ENCODE measurements around the gene PDE1C.
"Not testable (repeated sequence)": the region's sequence is repeated elsewhere in the genome, so short reads cannot be mapped to it uniquely, and the experiment has no call there.

Gene PDE1C

DNA sequence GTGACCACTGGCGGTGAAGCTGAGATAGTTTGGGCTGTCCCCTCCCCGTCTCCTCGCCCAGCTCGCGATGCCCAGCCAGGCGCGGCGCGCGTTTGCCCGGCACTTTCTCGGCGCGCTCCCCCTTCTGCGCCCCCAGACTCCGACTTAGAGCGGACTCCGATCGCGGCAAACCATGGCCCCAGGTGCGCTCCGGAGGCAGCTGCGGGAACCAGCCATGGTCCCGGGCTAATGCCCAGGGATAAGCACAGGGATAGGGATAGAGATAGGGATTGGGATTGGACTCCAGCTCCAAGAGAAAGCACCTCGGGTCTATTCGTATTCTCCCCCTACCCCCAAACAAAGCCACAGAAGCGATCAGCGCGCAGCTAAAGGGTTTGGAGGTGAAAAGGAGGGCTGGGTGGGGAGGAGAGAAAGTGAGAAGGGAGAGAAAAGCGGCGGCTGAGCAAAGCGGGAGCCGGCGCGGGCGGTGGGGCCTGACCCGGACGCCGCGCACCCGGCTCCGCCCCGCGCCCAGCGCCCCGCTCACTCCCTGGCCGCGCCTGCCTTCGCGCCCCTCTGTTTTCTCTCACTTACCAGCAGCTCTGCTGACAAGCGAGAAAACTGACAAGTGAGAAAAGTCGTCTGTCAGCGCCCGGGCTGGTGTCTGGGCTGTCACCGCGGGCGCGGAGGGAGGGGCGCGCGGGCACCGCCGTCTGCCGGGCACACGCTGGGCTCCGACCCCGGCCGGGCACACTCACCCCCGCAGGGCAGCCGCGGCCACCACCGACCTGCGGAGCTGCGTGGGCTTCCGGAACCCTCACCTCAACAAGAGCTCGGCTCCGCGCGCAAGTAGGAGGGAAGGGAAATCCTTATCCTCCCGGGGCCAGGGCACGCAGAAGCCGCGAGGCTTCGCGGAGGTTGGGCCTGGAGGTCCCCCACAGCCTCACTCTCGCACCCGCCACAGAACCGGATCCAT is at the start of gene PDE1C:
Gene PDE1C, minus strand, starts transcription at position 2 of the 955 bp plus-strand sequence.
- peak; percentile 24 for DNase-seq

DNA sequence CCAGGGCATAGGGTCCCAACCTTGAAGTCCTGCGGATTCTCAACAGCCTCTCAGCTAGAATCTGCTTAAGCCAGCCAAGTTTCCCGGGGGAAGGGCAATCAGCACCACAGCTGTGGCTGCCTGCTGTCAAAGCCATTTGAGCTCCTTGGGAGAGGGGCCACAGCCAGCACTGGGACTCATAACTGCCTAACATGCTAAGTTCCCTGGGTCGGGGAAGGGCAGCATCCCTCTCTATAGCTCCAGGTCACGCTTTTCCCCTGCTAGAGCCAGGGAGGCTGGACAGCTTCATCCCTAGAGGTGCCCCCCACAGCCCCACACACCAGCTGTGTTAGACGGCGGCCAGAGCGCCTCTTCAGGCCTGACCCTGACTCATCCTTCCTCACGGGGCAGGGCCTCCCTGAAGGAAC is 49.6 kb upstream of the PDE1C start:
- no peak for DNase-seq

- no peak for DNase-seq
These were observed 47.6 kb upstream of the PDE1C start for GRCh38 chr7:32117837-32118236.

DNA sequence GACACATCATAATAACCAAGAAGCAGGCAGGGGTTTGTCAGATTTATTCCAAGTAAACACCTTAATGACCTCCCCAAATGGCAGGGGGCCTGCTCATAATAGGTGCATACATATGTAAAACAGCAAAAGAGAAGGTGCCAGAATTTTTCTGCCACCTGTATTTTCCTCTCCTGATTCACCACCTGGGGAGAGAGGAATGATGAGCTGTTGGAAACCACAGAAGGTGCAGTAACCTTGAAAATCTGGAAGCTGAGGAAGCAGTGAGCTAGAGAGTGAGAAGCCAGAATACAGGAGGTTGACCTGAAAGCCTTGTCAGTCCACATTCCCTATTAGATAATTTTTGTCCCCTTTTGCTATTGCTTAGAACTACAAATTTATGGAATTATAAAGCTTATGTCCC is 46.2 kb upstream of the PDE1C start:
- no peak for DNase-seq

- no peak for DNase-seq
These were observed 45.6 kb upstream of the PDE1C start for GRCh38 chr7:32115831-32116230.

GRCh38 chr7:32108651-32109050 is 38.4 kb upstream of the PDE1C start:
- DNase-seq, result no peak

DNA sequence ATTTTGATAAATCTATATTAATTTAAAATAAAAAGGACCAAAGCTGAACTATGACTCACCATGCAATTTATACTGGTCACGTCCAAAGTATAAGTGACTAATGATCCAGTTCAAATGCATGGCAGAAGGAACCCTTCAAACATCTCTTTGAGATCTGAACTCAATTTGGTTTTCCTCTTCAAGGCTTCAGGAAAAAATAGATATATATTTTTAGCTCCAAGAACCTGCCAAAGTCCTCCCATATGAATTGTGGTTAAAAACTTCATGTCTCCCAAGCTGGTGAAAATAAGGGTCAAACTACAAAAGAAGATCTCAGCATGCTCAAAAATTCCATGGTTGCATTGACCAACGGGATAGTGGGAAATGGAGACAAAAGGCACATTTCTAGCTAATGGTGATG is 34.6 kb upstream of the PDE1C start:
- no peak for DNase-seq

- no peak for DNase-seq
These were observed 33.2 kb upstream of the PDE1C start for GRCh38 chr7:32103361-32103760.

DNA sequence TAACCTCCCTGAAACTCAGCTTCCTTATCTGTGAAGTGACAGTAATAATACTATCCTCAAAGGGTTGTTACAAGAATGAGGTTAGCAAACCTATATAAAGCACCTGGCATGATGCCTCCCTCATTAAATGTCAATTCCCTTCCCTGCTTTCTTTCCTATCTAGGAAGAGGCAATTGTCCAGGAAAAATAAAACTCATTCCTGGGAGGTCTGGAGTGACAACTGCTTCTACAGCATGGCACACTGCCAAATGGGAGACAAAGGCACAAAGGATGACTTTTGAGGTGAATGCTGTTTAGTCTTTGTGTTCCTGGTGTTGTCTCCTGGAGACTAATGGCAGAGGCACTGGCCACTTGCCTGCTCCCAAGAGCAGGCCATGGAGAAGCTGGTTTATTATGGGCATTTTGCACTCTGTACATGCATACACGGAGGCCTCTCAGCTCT is 32.2 kb upstream of the PDE1C start:
- no peak for DNase-seq

DNA sequence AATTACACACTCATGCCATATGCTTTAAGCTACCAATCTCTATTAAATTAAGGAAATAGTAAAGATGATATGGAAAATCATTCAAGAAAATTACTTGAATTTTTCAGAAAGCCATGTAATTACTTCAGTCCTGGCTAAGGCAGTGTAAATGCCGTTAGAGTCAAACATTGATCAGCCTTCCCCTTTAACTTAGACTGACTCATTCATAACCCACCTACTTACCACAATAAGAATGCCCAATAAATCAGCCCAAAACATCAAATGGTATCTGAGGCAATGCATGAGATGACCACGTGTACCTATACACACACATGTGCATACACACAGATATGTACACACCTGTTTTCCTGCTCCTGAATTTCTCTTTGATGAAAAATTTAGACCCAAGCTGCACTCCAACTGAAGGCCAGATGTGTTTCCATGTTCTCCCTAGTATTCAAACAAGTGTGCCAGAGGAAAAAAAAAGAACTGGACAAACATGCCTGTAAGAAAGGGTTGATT is 30.2 kb upstream of the PDE1C start:
- DNase-seq, result no peak

GRCh38 chr7:32094516-32094915 is 24.3 kb upstream of the PDE1C start:
- DNase-seq, result no peak

- no peak for DNase-seq
These were observed 23.5 kb upstream of the PDE1C start for GRCh38 chr7:32093415-32094408.

DNA sequence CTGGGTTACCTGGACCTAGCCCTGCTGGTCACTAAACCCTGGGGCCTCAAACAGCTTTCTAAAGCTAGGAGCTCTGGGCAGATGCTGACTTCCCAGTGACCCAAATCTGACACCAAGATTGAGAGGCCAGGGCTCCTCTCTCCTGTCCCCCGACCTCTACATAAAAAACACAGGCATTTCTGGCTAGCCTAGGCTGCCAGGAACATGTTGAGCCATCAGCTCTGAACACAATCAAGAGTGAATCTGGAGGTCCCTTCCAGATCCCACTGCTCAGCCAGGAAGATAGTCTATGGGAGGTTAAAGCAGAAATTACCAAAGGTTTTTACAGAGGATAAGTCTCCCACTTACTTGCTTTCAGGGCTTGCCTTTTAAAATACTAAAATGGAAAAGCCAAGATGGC is 22.1 kb upstream of the PDE1C start:
- no peak for DNase-seq

GRCh38 chr7:32091608-32092210 is 21.5 kb upstream of the PDE1C start:
- no peak for DNase-seq

DNA sequence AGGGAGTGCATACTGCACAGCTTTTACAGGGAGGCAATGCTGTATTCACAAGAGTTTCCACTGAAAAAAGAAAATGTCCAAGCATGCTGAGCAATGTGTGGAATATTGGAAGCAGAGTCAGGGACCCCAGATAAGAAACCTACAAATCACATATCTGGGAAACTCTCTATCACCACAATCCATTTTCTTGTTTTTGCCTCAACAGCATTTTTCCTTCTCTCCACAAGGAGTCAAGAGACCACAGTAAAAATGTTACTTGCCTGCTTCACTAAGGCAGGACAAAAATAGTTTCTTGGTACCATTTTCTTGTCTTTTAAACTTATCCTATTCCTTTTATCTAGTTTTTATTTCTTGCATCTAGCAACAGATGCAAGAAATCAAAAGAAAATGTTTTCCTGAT is 19.5 kb upstream of the PDE1C start:
- no peak for DNase-seq

DNA sequence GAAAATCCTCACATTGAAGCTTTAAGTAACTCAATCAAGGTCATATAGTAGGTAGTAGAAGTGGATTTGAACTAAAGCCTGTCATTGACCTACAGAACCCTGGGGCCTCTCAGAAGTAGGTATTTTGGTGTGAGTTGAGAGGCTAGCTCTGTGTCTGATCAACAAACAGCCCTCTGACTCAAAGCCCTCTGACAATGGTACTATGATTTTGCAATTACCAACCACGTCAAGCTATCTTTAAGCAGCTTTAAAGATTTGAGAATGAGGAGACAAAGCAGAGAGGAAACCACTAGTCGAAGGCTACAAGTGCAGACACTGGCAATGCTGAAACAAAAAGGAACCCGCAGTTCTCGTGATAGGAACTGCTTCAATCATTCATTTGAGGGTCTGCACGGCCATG is 19.0 kb upstream of the PDE1C start:
- DNase-seq, result no peak

- no peak for DNase-seq
These were observed 18.3 kb upstream of the PDE1C start for GRCh38 chr7:32088451-32088881.

GRCh38 chr7:32079510-32079909 is 9.3 kb upstream of the PDE1C start:
- DNase-seq, result no peak

- no peak for DNase-seq
These were observed 8.6 kb upstream of the PDE1C start for GRCh38 chr7:32078824-32079223.

DNA sequence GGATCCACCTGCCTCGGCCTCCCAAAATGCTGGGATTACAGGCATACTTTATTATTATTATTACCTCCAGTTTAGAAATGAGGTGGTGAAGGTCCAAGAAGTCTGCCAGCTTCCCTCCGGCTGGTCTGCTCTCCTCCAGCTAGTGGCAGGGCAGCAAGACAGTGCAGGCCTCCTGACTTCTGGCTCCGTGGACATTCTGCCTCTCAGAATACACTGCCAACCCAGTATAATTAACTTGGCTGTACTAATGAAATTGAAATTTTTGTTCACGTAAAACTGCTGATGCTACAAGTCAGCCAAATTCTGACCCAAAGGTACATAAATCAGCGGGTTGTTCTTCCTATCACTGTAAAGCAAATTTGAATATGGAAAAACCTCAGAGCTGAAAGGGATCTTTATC is 7.6 kb upstream of the PDE1C start:
- DNase-seq, result no peak

- DNase-seq, result not testable (repeated sequence)
These were observed 6.6 kb upstream of the PDE1C start for GRCh38 chr7:32076802-32077201.

DNA sequence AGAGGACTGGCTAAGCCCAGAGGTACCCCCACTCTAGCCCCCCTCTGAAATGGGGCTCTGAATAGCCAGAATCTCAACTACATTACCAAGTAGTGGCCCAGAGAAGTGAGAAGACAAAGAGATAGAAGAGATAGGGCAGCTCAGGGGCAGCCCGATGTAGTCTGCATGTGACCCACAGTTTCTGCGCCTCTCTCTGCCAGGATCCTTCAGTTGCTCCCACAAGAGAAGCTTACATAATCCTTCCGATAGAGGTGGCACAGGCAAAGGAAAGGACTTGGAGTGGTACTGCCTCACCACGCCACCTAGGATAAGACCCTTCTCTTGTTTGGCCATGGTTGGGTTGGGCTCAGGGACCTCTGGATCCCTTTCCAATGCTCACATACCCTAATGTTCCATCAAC is 5.4 kb upstream of the PDE1C start:
- no peak for DNase-seq

Data from NCI-H510A treated with DMSO at 0.1 percent for 48 hours (cell line).